Heart right ventricle (tissue), 16 donors: ENCODE results near the gene LDAF1. TPM values are rescaled to one million over a fixed set of nuclear protein-coding genes. Genes with fewer than 3 reads are reported as not detected.
A peak's percentile ranks its signal among the peaks of the same experiment; 100 is the strongest.

ENCODE experiments used
- ATAC-seq, 8 donors: fragments of 200-7000 bp; cut with Tn5 transposase; one replicate each; pipeline ENCODE4 v1.9.1; 2020; ENCODE audit warnings: mild to moderate bottlenecking in 8 of 8, moderate library complexity in 8 of 8, moderate number of reproducible peaks in 1 of 8
- DNase-seq, 2 donors: peaks; one replicate each; pipeline ENCODE4 v3.0.0-alpha.2; 2020
- H3K27ac ChIP-seq, 10 donors: fragments of 200-600 bp; sonication (generic) in 2 of 10; one replicate each; pipeline versions ENCODE4 v1.5.0 to v1.8.0; 2020 to 2022; ENCODE audit warnings: mild to moderate bottlenecking in 3 of 10
- H3K27me3 ChIP-seq, 7 donors: fragments of 200-600 bp; one replicate each; pipeline ENCODE4 v1.8.0; 2021 to 2022; ENCODE audit warnings: mild to moderate bottlenecking in 2 of 7
- H3K36me3 ChIP-seq, 9 donors: fragments of 200-600 bp; sonication (generic) in 1 of 9; one replicate each; pipeline versions ENCODE4 v1.5.0 to v1.8.0; 2020 to 2022; ENCODE audit warnings: mild to moderate bottlenecking in 2 of 9
- H3K4me1 ChIP-seq, 9 donors: fragments of 200-600 bp; sonication (generic) in 1 of 9; one replicate each; pipeline versions ENCODE4 v1.5.0 to v1.8.0; 2020 to 2022; ENCODE audit warnings: mild to moderate bottlenecking in 4 of 9
- H3K4me3 ChIP-seq, 10 donors: fragments of 200-600 bp; sonication (generic) in 2 of 10; one replicate each; pipeline versions ENCODE4 v1.5.0 to v1.8.0; 2020 to 2022; ENCODE audit warnings: mild to moderate bottlenecking in 7 of 10, moderate library complexity in 2 of 10
- H3K9me3 ChIP-seq, 11 donors: fragments of 200-600 bp in 10 of 11; sonication (generic) in 2 of 11; one replicate each; pipeline versions ENCODE4 v1.5.0 to v1.8.0; 2013 to 2022; ENCODE audit warnings: mild to moderate bottlenecking in 2 of 11, control low read depth in 1 of 11, moderate library complexity in 1 of 11
- CTCF ChIP-seq, 9 donors: fragments of 200-600 bp; sonication (generic) in 2 of 9; IDR thresholded peaks; one replicate each; pipeline versions ENCODE4 v1.5.0 to v1.8.0; 2021 to 2022; ENCODE audit warnings: antibody characterized with exemption in 9 of 9, mild to moderate bottlenecking in 5 of 9, moderate library complexity in 1 of 9
- WGBS, 2 donors: extraction: QIAGEN DNeasy Blood & Tissue Kit; methylation state at CpG; one replicate each; pipeline ENCODE4 v1.1.7; 2013; ENCODE audit warnings: inconsistent platforms in 1 of 2; 5-methylcytosine and 5-hydroxymethylcytosine counted together
- intact Hi-C, 10 donors: fragments of 100-400 bp; cut with DNase I; formaldehyde crosslinking; loops; one replicate each; pipeline versions ENCODE4 v1.11.1 to v1.14.2; 2022
- polyA plus RNA-seq, 2 donors: library from polyadenylated mRNA; stranded (reverse); fragments of 200-250 nt; gene quantifications; one replicate each; pipeline ENCODE4 v1.2.3, GENCODE V29; 2013
- total RNA-seq, 10 donors: library from RNA; stranded (reverse); fragmentation: NEBNext Ultra II Directional in 3 of 10; extraction: Animal tissue kit (Norgen Biotek cat#: 25700) in 3 of 10; gene quantifications; one replicate each; pipeline versions ENCODE4 v1.2.1 to v1.2.4, GENCODE V29; 2021 to 2023
- donor health status: Arrhythmogenic right ventricular cardiomyopathy.
- donor health status: ischemic (EF 13 %, LVEDD 7.1; RV severe dilation, severe dysfunction).
- donor health status: healthy with polysubstance abuse.
- donor health status: DM: no; HTN: yes; CAD: no.
- donor health status: DM: no; HTN: no; CAD: no.
- donor health status: ischemic (EF 25% LVEDD 6.9; RV normal size, moderate dysfunction).
- donor health status: ischemic (EF 25% LVEDD 5.7; RV mildly dilated, moderate dysfunction).
- donor health status: healthy.
- donor health status: DM: yes; HTN: yes; CAD: no.
- donor health status: Ischemic cardiomyopathy.
- donor health status: ischemic (EF 35%, LVEDD 5.7; RV mildly dilated, moderate dysfunction).
- donor health status: nonischemic (EF 11% LVEDD 7.7; RV severe dilation, severe dysfunction).
- donor health status: DM: yes; HTN: yes; CAD: no.
- donor health status: PGD.
- donor health status: ischemic (EF 29% LVEDD 5.4; RV normal size, mild dysfunction).
- donor health status: nonischemic (EF 23%, LVEDD 6.1; RV moderate dilation, normal function).

Gene LDAF1
- total and polyA plus RNA-seq, 12 donors = 21.0 to 182 (median 139) TPM

GRCh38 chr16:21164521-21165168 lies 6.2 kb downstream of the LDAF1 start:
- ATAC-seq (no peak), DNase-seq (no peak)
- Histone ChIP-seq H3K27me3 (no peaks in the 10 kb centered on the region), H3K27ac (peak overlapping the region in 8 of 10 donors; percentile 25 to 95 (median 84)), H3K4me3 (no peak overlapping the region), H3K9me3 (no peaks in the 10 kb centered on the region), H3K36me3 (peaks cover 0 to 71% (median 13%) of the 10 kb centered on the region in 9 donors), H3K4me1 (peaks cover 10 to 58% (median 45%) of the 10 kb centered on the region in 9 donors)
- WGBS, 2 donors = 82 to 87% methylated on average over 7 of the region's 7 CpGs
- TF ChIP-seq CTCF (IDR thresholded peaks at IDR 0.05) = no peak
- intact Hi-C loops = loop anchor here in 2 of 10 donors (10.0 kb wide), 2 partner anchors 390 to 400 kb away; no protein-coding TSS in a partner anchor

DNA sequence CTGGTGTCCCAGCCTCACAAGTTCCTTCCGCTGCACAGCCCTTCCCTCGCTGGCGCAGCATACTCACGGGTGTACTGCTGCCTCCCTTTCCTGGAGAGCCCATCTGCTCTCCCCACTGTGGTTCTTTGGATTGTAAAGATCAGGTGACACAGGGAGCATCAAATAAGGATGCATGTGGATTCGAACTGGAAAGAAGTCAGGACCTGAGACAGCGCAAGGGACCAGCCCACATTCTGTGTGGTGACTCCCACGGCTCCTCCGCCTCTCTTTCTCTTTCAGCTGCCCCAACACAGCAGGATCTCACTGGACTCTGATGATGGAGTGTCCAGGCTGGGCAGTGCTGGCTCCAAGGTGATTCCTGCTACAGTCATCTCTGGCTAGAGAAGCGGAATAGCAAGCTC lies 8.1 kb downstream of the LDAF1 start:
- Histone ChIP-seq H3K4me1 (peaks cover 10 to 38% (median 30%) of the 10 kb centered on the region in 9 donors), H3K27ac (no peak overlapping the region), H3K4me3 (no peak overlapping the region), H3K27me3 (no peaks in the 10 kb centered on the region), H3K9me3 (no peaks in the 10 kb centered on the region), H3K36me3 (peaks cover 0 to 83% (median 29%) of the 10 kb centered on the region in 9 donors)
- TF ChIP-seq CTCF (IDR thresholded peaks at IDR 0.05) = no peak
- intact Hi-C loops = loop anchor here in 2 of 10 donors (10.0 kb wide), 2 partner anchors 388 to 398 kb away; no protein-coding TSS in a partner anchor
- ATAC-seq (no peak), DNase-seq (no peak)
- WGBS, 2 donors = 80 to 82% methylated on average over 9 of the region's 9 CpGs

DNA sequence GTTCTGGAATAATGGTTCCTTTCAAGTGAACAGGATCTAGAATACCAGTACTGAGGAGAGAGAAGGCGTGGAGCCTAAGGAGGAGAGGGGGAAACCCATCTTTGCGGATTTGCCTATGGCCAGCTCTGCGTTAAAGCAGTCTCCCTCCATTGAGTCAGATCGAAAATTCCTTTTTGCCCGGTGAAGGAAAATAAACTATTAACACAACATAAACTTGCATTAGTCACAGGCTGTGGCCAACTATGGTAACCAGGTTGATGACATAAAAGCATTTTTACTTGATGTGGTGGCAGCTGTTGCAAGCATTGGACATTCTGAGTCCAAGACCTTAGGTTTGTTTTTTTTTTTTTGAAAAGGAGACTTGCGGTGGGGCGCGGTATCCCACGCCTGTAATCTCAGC lies 8.9 kb downstream of the LDAF1 start:
- intact Hi-C loops = loop anchor here in 2 of 10 donors (10.0 kb wide), 2 partner anchors 387 to 397 kb away; no protein-coding TSS in a partner anchor

More for the DNA sequence above, 8.9 kb downstream of the LDAF1 start:
- no peak overlapping the region for H3K27ac ChIP-seq
- no peaks in the 10 kb centered on the region for H3K9me3 ChIP-seq
- DNase-seq (no peak), ATAC-seq (no peak)
- H3K36me3 ChIP-seq = peaks cover 0 to 83% (median 37%) of the 10 kb centered on the region in 9 donors
- H3K4me3 ChIP-seq = no peak overlapping the region
- peaks cover 7 to 30% (median 22%) of the 10 kb centered on the region in 9 donors for H3K4me1 ChIP-seq
- no peak for TF ChIP-seq CTCF (IDR thresholded peaks at IDR 0.05)
- H3K27me3 ChIP-seq = no peaks in the 10 kb centered on the region
- 97% methylated on average over 9 of the region's 9 CpGs for WGBS, 2 donors
